Gastroesophageal sphincter (tissue), 4 donors: ENCODE results near the gene GPD1L. TPM values are rescaled to one million over a fixed set of nuclear protein-coding genes. Genes with fewer than 3 reads are reported as not detected.

Source experiments
- ATAC-seq: fragments of 150-250 bp; one replicate; pipeline ENCODE4 v1.9.1; 2016; ENCODE audit warnings: mild to moderate bottlenecking, moderate library complexity
- H3K27ac ChIP-seq, 4 donors: fragments of 200-600 bp; sonication (generic) in 3 of 4; 1 replicate in 3 of 4; 2 replicates in 1 of 4; pipeline ENCODE4 v1.5.1; 2016 to 2019
- H3K27me3 ChIP-seq: fragments of 200-600 bp; sonication (generic); one replicate; pipeline ENCODE4 v1.5.1; 2019
- H3K36me3 ChIP-seq, 2 donors: fragments of 200-600 bp; sonication (generic); one replicate each; pipeline ENCODE4 v1.5.1; 2019; ENCODE audit warnings: control low read depth in 1 of 2
- H3K4me1 ChIP-seq, 3 donors: fragments of 200-600 bp; sonication (generic); 1 replicate in 2 of 3; 2 replicates in 1 of 3; pipeline ENCODE4 v1.5.1; 2016 to 2019; ENCODE audit warnings: control low read depth in 2 of 3
- H3K4me3 ChIP-seq, 2 donors: fragments of 200-600 bp; sonication (generic); one replicate each; pipeline ENCODE4 v1.5.1; 2019; ENCODE audit warnings: mild to moderate bottlenecking in 1 of 2, moderate library complexity in 1 of 2
- H3K9me3 ChIP-seq, 3 donors: fragments of 200-600 bp; sonication (generic); one replicate each; pipeline ENCODE4 v1.5.1; 2017 to 2019; ENCODE audit warnings: control low read depth in 2 of 3
- CTCF ChIP-seq, 4 experiments: fragments of 200-600 bp in 2 of 4; fragments of 450-650 bp in 2 of 4; sonication (generic) in 1 of 4; IDR thresholded peaks; one replicate each; pipeline ENCODE4 v1.5.1; 2017 to 2019; ENCODE audit warnings: antibody characterized with exemption in 4 of 4, mild to moderate bottlenecking in 2 of 4, moderate library complexity in 2 of 4
- EP300 ChIP-seq: sonication (generic); formaldehyde crosslinking; IDR thresholded peaks from one replicate; pipeline ENCODE4 v1.6.1; 2017; ENCODE audit warnings: antibody characterized with exemption, mild to moderate bottlenecking
- POLR2A ChIP-seq, 2 donors: fragments of 450-650 bp; IDR thresholded peaks; one replicate each; pipeline ENCODE4 v1.6.1; 2017; ENCODE audit warnings: antibody characterized with exemption in 2 of 2, mild to moderate bottlenecking in 2 of 2, moderate library complexity in 1 of 2
- POLR2AphosphoS5 ChIP-seq: sonication (generic); formaldehyde crosslinking; IDR thresholded peaks from one replicate; pipeline ENCODE4 v1.6.1; 2017; ENCODE audit warnings: antibody characterized with exemption
- WGBS, 2 donors: methylation state at CpG; one replicate each; pipeline ENCODE4 v1.1.5; 2018; ENCODE audit warnings: low coverage in 1 of 2; 5-methylcytosine and 5-hydroxymethylcytosine counted together
- total RNA-seq, 4 donors: library from RNA; depleted of rRNA; stranded (reverse); fragments of >200 nt; gene quantifications; one replicate each; pipeline ENCODE4 v1.1.0, GENCODE V29; 2016

Gene GPD1L
- total RNA-seq, 4 donors from 2014 or later, result 85.0 to 162 (median 106) TPM

- ATAC-seq, result no peak
- Histone ChIP-seq H3K4me1 (peaks cover 0 to 9% (median 0%) of the 10 kb centered on the region in 3 donors), H3K4me3 (no peak overlapping the region), H3K27me3 (no peaks in the 10 kb centered on the region), H3K9me3 (no peaks in the 10 kb centered on the region), H3K27ac (no peak overlapping the region), H3K36me3 (no peaks in the 10 kb centered on the region)
- no peak for TF ChIP-seq POLR2A (IDR thresholded peaks at IDR 0.05)
- TF ChIP-seq CTCF (IDR thresholded peaks at IDR 0.05), result no peak
Observed at GRCh38 chr3:32203854-32204253, 97.4 kb downstream of the GPD1L start.

- H3K27me3 ChIP-seq, result no peaks in the 10 kb centered on the region
- no peak overlapping the region for H3K27ac ChIP-seq
- no peaks in the 10 kb centered on the region for H3K9me3 ChIP-seq
- TF ChIP-seq EP300 (no peak), CTCF (IDR thresholded peaks at IDR 0.05) (no peak), POLR2AphosphoS5 (no peak), POLR2A (IDR thresholded peaks at IDR 0.05) (no peak)
- no peaks in the 10 kb centered on the region for H3K36me3 ChIP-seq
- no peaks in the 10 kb centered on the region for H3K4me1 ChIP-seq
- H3K4me3 ChIP-seq, result no peak overlapping the region
- 80 to 93% methylated on average over 4 of the region's 4 CpGs for WGBS, 2 donors
- no peak for ATAC-seq
Observed at GRCh38 chr3:32208447-32208846, 102.0 kb downstream of the GPD1L start.

- Histone ChIP-seq H3K4me3 (no peak overlapping the region), H3K9me3 (peaks cover 0 to 11% (median 0%) of the 10 kb centered on the region in 3 donors), H3K27me3 (peaks cover 3% of the 10 kb centered on the region), H3K27ac (no peak overlapping the region), H3K36me3 (no peaks in the 10 kb centered on the region), H3K4me1 (no peaks in the 10 kb centered on the region)
- WGBS, 2 donors, result 51 to 82% methylated on average over 2 of the region's 2 CpGs
- TF ChIP-seq EP300 (no peak), POLR2AphosphoS5 (no peak), POLR2A (IDR thresholded peaks at IDR 0.05) (no peak), CTCF (IDR thresholded peaks at IDR 0.05) (no peak)
- no peak for ATAC-seq
Observed at GRCh38 chr3:32215185-32215584, 108.8 kb downstream of the GPD1L start.

- H3K27me3 ChIP-seq, result peaks cover 3% of the 10 kb centered on the region
- H3K4me3 ChIP-seq, result no peak overlapping the region
- no peaks in the 10 kb centered on the region for H3K36me3 ChIP-seq
- H3K27ac ChIP-seq, result no peak overlapping the region
- peaks cover 0 to 11% (median 0%) of the 10 kb centered on the region in 3 donors for H3K9me3 ChIP-seq
- H3K4me1 ChIP-seq, result no peaks in the 10 kb centered on the region
- no peak for ATAC-seq
- WGBS, 2 donors, result 61 to 68% methylated on average over 8 of the region's 10 CpGs
- TF ChIP-seq EP300, result no peak
- TF ChIP-seq CTCF (IDR thresholded peaks at IDR 0.05), result no peak
Observed at GRCh38 chr3:32216172-32216783, 109.9 kb downstream of the GPD1L start.

- 100% methylated on average over 1 of the region's 2 CpGs; no CpG with 5 or more reads in 1 of the 2 donors for WGBS, 2 donors
- peaks cover 3% of the 10 kb centered on the region for H3K27me3 ChIP-seq
- H3K36me3 ChIP-seq, result no peaks in the 10 kb centered on the region
- H3K4me1 ChIP-seq, result no peaks in the 10 kb centered on the region
- no peak overlapping the region for H3K4me3 ChIP-seq
- no peak overlapping the region for H3K27ac ChIP-seq
- no peak for ATAC-seq
- H3K9me3 ChIP-seq, result peaks cover 0 to 11% (median 0%) of the 10 kb centered on the region in 3 donors
- no peak for TF ChIP-seq CTCF (IDR thresholded peaks at IDR 0.05)
- no peak for TF ChIP-seq EP300
- no peak for TF ChIP-seq POLR2A (IDR thresholded peaks at IDR 0.05)
- TF ChIP-seq POLR2AphosphoS5, result no peak
Observed at GRCh38 chr3:32217339-32217738, 110.9 kb downstream of the GPD1L start.
